ENCODE results near the gene KIF5C.
"Not testable (repeated sequence)": the region's sequence is repeated elsewhere in the genome, so short reads cannot be mapped to it uniquely, and the experiment has no call there.

Gene KIF5C

DNA sequence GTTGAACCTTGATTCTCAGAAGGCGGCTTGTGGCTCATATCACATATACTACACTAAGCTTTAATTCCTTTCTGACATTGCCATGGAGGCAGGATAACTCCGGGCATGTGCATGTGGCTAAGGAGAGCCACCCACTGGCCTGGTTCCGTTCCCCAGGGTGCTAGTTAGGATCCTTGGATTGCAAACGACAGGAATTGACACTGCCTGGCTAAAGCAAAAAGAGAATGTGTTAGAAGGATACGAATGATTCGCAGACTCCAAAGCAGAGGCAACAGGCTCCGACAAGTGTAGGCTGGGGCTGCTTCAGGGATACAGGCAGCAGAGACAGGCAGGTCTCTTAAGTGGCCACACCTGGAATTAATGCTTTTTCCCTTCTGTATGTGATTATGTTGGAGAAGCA is 92.0 kb downstream of the KIF5C start:
- no peak for DNase-seq

DNA sequence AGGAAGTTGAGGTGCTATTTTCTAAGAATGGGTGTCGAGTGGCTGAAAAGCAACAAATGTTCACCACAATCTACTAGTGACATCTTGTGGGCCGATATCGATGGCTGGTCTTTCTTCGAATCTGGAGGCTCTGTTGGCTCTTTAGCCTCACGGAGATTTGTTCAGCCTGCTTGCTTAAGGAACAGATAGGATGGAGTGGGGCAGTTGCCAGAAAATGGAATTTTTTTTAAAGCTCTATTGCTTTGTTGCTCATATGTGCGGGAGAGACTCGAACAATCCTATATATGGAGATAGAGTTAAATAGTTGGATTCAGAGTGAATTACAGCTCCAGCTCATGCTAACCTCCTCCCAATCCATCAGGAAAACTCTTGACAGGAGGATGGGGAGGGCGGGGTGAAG is 92.6 kb downstream of the KIF5C start:
- DNase-seq: no peak

DNA sequence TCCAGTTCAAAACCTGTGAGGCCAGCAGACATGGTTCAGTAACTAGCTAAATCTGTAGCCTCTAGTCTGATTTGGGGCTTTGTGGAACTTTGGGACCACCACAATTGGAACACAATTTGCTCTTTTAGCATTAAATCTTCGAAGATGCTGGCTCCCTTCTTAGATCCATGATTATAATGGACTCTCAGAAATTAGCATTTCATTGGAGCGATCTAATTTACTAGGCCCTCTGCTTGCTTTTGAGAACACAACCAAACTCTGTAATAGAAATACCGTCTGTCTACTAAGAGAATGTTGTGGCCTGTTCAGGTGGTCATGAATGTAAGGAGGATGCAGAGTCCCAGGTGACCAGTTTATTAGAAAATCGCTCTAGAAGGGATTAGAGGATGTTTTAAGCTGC is 93.3 kb downstream of the KIF5C start:
- DNase-seq: no peak

DNA sequence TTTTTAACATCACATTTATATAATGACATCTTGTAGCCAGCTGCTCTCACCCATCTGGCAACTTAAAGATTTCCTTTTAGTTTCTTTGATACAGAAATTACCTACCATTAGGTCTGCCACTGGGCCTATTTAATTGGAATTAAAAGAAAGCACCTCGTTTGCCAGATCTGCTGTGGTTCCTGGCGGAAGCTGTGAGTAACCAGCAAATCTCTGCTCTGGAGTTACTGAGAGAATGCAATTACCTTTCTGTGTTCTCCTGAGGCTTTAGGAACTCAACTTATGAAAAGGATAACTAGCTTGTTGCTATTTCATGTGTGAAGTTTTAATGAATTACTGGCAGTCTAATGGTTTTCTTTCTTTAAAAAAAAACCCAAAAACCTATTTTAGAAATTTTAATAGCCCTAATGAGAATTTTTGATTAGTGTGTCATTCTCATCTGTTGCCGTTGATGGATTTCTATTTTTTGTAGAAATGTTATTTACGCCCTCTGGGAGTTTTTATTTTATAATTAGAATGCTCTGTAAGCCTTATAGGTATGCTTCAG is 93.8 kb downstream of the KIF5C start:
- DNase-seq: no peak

DNA sequence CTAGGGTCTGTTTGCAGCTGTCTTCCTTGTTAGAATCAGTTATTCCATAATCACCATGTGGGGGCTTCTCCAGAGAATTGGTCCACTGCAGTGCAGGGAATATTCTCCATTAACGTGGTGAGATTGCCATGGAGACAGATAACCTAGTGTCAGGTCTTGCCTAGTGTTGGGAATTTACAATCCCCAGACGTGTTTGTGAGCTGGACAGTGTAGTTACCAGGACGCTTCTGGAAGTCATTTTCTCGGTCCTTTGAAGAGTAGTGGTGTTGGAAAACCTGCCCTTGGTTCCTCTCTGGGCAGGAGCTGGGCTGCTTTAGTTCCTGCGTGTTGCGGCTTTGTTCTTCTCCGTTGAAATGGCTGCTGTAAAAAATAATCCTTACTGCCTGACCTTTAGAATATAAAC is 94.6 kb downstream of the KIF5C start:
- no peak for DNase-seq

DNA sequence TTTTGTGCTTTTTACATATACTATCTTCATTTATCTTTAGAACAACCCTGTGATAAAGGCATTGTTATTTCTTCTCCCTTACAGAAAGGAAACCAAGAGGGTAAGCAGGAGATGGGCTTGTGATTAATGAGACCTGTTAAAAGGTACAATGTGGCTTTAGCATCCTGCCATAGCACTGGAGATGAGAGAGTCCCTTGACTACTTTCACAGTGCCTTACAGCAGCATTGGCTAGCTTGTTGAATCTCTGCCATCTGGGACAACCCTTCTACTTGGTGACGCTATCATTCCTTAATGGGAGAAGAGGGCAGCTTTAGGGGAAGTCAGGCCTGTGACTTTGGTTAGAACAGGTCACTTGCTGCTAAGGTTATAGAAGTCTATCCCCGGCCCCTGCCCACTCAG is 95.4 kb downstream of the KIF5C start:
- no peak for DNase-seq

DNA sequence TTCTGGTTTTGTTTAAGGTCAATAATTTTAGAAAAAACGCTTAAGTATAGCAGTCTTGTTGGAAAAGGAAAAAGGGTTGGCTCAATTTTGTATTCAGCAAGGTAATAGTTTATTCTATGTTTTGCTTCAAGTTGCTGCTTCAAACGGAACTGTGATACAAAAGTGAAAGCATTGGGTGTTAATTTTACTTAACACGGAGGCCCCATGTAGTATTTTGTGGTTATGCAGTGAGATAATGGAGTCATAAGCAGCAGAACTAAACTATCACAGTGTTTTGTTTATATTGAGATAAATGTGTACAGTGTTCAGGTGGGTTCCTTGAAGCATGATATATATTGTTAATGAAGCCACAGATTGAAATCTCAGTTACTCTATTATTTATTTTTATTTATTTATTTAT is 96.5 kb downstream of the KIF5C start:
- no peak for DNase-seq

DNA sequence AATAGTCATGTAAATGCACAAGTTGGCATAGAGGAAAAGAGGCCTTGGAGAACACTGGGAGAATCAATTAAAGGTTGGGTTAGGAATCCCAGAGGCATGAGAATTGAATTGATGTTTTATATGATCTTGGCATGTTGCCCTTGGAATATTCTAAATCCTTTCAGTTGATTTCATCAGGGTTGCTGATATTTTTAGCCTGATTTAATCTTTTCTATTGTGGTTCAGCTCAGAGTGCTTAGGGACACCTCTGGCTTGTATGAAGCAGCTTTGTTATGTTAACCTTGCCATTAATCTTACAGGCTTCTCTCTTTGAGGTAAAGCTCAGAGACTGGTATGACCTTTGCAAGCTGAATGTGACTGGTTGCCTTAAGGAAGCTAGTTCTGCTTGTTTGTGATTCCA is 99.1 kb downstream of the KIF5C start:
- no peak for DNase-seq

DNA sequence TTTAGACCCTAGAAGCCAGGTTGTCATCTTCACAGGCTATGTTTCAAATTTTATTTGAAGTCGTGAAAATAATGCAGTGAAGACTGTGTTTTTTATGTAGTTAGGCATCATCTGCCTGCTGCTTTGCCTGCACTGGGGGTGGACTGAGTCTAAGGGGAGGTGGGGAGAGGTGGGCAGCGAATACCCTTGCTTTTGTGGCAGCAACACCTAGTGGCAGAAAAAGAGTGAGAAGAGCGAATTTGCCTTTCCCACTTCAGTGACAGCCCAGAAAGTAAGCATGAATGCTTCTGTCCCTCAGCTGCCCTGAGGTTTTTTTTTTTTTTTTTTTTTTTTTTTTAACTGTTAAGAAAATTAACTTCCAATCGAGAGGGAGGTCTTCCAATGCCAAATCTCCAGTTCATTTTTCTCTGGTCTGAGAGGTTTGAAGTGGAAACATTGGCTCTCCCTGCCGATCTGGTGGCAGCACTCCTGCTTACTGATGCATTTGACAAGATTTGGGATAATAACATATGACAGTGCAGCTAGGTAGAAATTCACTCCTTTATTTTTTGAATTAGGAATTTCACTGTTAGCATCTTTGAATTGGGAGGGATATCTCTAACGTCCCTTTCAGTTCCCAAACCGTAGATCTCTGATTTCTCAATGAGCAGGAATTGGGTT is 103.1 kb downstream of the KIF5C start:
- no peak for DNase-seq

DNA sequence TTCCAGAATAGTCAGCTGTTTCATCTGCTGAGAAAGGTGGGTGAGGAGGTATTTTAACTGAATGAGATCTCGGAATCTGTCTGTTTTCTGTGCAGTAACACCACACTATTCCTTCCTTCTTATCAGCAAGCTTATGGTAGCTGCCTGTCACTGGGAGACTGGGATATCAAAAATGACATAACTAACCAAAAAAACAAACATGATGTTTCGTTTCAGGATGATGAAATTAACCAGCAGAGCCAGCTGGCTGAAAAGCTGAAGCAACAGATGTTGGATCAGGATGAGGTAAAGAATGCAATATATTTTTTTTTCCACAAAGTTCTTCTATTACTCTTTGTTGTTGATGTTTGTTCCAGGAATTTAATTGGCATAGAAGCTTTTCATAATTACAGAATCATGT is 103.7 kb downstream of the KIF5C start:
- DNase-seq: no peak

DNA sequence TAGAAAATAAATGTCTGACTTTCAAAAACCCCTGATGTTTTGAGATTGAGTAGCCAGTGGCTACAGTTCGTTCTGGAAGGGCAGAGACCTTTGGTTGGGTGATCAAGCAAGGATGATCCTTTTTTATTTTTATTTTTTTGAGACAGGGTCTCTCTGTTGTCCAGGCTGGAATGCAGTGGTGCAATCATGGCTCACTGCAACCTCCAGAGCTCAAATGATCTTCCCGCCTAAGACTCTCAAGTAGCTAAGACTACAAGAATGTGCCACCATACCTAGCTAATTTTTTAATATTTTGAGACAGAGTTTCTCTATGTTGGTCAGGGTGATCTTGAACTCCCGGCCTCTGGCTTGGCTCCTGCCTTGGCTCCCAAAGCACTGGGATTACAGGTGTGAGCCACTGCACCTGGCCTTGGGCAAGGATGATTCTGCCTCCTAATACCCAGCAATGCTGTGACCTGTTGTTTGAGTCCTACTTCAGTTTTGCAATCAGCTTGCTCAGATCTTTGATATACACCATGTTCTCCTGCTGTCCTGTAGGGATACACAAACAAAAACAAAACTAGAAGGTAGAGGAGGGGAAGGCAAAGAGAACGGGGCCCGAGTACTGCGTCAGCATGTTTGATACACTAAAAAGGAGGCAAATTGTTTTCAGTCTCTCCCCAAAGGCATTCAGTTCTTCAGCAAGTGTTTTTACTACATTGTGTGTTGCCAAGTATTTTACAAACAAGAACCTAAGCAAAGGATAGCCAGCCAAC is 104.3 kb downstream of the KIF5C start:
- no peak for DNase-seq

DNA sequence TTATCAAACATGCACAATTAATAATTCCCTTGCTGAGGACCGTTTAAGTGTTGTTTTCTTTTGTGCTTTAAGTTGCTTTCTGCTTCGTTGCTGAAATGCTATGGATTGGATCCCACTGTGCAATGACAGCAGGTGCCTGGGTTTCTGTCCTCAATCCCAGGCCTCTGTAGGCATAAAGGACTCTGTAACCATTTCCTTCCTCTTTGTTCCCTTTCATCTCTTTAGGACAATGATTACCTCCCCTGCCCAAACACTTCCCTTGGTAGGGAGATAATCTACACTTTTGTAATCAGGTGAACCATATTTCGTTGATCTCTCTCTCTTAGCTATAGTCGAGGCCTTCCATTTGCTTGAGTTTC is 104.9 kb downstream of the KIF5C start:
- no peak for DNase-seq

DNA sequence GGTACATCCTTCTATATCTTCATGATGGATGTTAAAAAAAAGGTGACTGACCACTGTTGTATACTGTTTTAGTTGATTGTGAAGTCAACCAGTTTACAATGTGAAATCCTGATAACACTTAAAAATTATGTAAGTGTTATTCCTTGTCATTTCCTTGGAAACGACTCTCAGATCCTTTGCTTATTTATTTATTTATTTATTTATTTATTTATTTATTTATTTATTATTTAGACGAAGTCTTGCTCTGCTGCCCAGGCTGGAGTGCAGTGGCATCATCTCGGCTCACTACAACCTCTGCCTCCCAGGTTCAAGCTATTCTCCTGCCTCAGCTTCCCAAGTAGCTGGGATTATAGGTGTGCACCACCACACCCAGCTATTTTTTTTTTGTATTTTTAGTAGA is 105.5 kb downstream of the KIF5C start:
- not testable (repeated sequence) for DNase-seq

DNA sequence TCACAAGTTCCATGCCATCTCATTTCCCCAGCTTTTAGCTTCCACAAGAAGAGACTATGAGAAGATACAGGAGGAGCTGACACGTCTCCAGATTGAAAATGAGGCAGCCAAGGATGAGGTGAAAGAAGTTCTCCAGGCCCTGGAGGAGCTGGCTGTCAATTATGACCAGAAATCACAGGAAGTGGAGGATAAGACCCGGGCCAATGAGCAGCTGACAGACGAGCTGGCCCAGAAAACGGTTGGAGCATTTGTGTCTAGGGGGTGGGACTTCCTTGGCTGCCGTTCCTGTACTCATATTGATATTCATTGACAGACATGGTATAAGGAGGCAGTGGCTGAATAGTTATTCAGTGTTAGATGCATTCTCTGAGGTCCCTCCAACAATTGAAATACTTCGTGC is 106.3 kb downstream of the KIF5C start:
- DNase-seq: no peak

DNA sequence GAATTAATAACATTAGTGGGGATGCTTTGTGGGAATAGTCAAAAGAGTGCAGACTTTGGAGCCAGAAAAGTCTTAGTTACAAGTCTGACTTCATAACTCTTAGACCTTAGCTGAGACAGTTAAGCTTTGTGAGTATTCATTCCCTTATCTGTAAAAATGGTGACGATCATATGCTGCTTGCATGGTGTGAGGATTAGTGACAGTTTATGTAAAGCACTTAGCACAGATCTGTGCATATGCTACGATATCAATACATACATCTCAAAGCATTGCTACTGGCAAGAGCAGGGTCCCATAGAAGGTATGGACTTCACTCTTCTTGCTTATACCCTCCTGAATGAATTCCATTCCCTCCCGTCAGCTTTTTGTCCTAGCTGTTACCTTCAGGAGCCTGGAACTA is 106.8 kb downstream of the KIF5C start:
- no peak for DNase-seq

DNA sequence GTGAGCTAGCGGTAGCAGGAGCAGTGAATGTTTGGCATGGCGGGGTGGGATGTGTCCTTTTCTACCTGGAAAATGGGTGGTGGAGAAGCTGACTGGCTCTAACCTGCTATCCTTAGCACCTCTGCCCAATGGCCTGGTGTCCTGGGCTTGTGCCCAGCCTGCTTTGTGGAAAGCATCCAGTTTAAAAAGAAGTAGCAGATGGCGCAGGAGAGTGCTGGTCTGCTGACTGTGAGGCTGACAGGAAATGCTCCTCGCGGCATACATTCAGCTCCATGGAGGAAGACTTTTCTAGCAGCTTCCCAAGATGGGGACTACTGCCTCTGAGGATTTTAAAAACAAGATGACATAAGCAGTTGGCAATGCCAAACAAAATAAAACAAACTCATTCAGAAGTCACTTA is 107.3 kb downstream of the KIF5C start:
- DNase-seq: no peak

DNA sequence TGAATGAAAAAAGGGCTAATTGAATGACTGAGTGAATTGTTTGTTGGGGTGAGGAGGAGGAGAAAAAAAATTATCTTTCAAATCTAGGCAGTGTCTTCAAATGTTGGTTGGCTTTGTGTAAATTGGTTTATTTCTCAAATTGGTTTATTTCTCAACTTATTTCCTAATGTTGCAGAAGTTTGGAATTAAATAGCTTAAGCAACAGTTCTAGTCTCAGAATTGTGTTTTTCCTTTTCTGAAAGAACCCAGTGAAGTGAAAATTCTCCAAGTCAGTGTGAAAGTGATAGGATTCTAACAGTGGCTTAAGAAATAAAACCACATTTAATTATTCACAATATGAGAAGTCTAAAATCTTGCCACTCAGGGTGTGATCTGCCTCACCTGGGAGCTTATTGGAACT is 108.9 kb downstream of the KIF5C start:
- no peak for DNase-seq

DNA sequence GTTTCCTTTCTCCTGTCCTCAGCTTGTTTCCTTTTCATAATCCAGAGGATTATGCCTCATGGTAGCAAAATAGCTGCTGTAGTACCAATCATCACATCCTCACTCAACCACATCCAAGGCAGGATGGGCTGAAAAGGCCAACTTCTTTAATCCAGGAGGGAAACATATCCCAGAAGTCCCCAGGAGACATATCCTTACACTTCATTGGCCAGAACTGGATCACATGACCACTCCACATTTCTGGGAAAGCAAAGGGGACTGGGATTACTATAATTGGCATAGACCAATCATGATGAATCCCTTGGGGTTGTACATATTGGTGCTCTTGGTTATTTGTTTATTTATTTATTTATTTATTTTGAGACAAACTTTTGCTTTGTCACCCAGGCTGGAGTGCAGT is 109.4 kb downstream of the KIF5C start:
- no peak for DNase-seq

DNA sequence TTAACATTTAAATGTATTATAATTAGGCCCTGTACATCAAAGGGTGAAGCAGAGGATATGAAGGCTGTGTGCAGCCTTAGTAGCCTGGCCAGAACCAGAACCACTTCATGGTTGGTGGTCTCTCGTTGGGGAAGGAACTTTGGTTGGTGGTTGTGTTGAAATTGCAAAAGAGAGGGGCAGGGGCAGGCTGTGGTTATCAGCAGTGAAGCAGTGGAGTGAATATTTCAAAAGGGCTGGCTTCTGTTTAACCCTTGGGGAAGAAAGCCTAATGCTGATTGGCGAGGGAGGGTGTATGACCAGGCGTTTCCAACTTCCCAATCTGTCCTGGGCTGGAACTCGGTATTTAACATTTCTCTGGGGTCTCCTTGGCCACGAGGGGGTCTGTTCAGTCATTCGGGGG is 112.3 kb downstream of the KIF5C start:
- no peak for DNase-seq

DNA sequence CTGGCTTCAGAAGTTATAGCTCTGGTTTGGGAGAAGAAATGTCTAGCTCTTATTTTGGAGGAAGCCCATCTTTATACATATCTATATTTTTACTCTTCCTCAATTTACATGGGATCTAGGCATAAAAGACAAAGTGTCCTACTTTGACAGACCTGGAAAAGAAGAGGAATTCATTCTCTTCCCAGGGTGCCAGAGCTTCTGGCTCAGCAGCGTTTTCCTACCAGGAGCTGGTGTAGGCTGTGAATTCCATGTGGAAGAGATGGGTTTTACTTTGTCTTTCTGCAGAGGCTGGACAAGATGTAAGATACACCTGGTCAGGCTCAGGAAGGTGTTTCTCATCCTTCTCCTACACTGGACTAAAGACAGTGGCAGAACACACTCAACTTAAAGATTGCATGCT is 113.3 kb downstream of the KIF5C start:
- no peak for DNase-seq

DNA sequence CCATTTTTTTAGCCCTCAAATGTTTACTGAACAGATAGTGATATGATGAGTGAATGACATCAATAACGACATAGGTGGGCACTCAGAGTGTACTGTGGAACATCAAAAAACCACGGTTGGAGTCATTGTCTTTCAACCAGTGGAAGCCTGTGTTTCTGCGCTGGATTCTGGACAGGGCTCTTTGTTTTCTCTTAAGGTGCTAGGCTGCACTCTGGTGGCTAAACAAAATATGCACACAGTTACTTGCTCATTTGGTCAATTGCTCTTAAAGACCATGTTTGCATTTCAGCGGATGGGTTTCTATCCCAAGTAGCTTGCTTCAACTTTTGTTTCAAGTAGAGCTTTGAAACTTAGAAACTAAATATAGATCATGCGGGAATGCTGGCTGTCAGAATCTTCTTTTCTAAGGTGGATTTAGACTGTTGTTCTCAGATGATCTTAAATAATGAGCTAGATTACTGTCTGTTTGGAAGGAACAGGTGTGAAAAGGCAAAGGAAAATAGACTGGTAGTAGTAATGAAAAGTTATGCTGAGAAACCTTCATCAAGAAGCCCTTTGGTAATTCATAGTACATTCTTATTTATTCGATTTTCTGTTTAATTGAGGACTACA is 115.0 kb downstream of the KIF5C start:
- DNase-seq: peak; percentile 36

DNA sequence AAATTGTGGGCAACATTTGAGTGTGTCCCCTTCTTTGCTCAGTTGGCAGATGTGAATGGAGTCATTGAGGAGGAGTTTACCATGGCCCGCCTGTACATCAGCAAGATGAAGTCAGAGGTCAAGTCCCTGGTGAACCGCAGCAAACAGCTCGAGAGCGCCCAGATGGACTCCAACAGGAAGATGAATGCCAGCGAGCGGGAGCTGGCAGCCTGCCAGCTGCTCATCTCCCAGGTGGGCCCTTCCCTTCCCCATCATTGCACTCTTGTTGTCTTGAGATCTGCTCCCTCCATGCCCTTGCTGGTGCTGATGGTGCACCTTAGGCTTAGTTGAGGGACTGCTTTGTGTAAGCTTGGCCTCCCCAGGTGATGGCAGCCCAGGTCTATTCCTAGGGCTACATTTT is 115.9 kb downstream of the KIF5C start:
- no peak for DNase-seq

DNA sequence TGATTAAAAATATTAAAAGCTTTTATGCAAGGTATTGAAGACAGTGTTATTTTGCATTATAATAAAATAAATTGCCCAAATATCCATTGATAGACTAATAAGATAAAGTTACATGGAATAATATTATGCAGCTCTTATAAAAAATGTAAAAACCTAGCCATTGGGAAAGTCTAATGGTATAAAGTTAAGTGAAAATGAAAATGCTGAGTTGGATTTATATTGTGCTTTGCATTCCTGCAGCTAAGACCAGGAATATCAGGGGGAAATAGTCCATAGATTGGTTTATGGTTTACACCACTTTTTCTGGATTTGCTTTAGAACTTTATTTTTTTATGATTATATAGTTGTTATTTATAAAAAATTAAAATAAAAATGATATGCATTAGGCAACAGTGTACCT is 117.4 kb downstream of the KIF5C start:
- no peak for DNase-seq

DNA sequence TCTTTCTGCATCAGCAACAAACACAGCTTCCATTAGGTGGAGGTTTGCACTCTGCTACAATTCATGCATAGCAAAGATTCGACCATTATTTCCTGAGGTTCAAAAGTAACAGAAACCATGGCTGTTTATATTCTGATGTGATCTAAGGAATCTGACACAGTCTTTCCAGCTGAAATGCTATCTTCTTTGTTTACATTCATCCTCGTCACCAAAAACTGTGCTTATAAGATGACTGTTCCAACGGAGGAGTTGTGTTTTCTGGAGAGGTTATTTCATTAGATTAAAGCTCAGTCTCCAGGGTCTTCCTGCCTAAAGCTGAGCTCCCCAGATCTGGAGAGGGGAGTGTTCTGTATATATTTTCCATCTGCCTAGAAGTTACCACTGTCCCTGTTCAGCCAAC is 118.3 kb downstream of the KIF5C start:
- DNase-seq: no peak
